NB4 (cell line): Measurements from ENCODE around the gene PRIM1.

Source experiments
- CTCF ChIP-seq: IDR thresholded peaks from one replicate; pipeline ENCODE4 v1.5.1; 2012; ENCODE audit warnings: low read depth, low read length
- MAX ChIP-seq: IDR thresholded peaks from 2 replicates; pipeline ENCODE4 v1.6.1; 2011; ENCODE audit warnings: low read depth, low read length
- MYC ChIP-seq: IDR thresholded peaks from 2 replicates; pipeline ENCODE4 v1.6.1; 2011; ENCODE audit warnings: low read depth, low read length
- POLR2A ChIP-seq: IDR thresholded peaks from 2 replicates; pipeline ENCODE4 v1.6.1; 2011; ENCODE audit warnings: mild to moderate bottlenecking; ENCODE audit not compliant: insufficient read length; ENCODE audit errors: extremely low read depth

- no peak for TF ChIP-seq CTCF
- no peak for TF ChIP-seq MAX
- no peak for TF ChIP-seq POLR2A
- TF ChIP-seq MYC = no peak
These were observed 17.7 kb upstream of the PRIM1 start for GRCh38 chr12:56769868-56770267.
